Stimulated activated CD8-positive, alpha-beta memory T cell treated with anti-CD3 and anti-CD28 coated beads, Interleukin-2, amount 100 ng/mL, for 48 hours (primary cell): ENCODE results near the gene HS3ST4.

Experiments
- DNase-seq, 2 donors: peaks; one replicate each; pipeline ENCODE4 v3.0.0-alpha.2; 2020; ENCODE audit warnings: low read depth in 2 of 2

HS3ST4 gene

DNA sequence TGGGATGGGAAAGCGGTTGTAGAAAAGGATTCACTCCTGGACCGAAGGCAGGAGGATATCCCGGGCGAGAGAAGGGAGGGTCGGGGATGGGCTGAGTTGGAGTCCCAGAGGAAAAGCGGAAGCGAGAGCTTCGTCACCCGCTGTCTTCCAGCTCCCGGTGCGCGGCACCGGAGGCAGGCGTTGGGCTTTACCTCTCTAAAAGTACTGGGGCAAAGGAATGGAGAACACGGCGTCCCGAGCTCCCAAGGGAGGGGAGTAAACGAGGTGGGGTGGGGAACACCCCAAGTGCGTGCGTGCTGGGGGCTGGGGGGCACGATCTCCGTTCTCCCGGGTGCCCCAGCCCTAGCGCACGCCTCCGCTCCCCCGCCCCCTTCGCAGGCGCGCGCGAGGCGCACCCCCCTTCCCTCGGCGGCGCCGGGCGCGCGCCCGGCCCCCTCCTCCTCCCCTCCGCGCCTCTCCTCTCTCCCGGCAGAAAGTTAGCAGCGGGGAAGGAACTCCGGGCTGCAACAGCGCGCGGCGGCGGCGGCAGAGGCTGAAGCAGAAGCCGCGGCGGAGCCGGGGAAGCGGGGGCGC, at the start of gene HS3ST4:
HS3ST4 (plus strand) TSS at position 441 of the 573 bp plus-strand sequence.
- DNase-seq, result no peak

DNA sequence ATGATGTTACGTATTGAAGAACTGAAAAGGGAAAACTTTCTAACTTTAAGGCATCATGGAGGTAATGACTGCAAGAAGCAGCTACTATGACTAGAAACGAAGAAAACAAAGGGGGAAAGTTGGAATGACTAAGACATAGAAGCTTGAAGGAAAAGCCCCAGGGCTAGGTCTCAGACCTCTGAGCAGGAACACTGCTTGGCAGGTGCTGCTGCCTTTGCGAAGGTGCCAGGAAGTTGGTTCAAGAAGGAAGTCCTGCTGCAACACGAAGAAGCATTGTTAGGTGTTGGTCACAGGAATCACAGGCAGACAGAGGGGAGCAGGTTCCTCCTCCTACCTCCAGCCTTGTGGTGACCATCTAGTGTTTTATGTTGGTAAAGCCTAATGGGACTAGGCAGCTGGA, 48.1 kb upstream of the HS3ST4 start:
- no peak for DNase-seq

DNA sequence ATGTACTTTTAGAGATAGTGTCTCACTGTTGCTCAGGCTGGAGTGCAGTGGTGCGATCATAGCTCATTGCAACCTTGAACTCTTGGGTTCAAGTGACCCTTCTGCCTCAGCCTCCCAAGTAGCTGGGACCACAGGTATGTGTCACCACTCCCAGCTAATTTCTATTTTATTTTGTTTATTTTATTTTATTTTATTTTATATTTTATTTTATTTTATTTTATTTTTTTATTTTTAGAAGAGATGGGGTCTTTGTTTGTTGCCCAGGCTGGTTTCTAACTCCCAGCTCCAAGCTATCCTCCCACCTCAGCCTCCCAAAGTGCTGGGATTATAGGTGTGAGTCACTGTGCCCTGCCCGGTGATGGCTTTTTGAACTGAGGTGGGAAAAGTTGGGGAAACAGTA, 35.1 kb upstream of the HS3ST4 start:
- no peak for DNase-seq

DNA sequence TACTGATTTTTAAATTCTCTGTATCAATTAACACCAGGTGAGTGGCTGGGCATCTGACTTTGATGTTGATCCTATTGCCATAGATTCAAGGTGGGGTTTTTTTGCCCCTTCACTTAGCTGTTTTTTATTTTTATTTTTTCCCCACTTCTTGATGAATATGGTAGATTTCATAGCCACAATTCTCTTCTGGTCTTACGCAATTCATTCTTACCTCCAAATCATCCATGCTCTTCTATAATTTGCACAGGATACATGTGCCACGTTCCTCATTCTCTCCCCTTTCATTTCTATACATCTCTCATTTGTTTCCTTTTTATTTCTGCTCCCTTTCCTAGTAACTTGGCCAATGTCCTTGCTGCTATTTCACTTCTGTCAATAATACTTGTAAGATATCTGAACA, 14.9 kb upstream of the HS3ST4 start:
- DNase-seq, result no peak

DNA sequence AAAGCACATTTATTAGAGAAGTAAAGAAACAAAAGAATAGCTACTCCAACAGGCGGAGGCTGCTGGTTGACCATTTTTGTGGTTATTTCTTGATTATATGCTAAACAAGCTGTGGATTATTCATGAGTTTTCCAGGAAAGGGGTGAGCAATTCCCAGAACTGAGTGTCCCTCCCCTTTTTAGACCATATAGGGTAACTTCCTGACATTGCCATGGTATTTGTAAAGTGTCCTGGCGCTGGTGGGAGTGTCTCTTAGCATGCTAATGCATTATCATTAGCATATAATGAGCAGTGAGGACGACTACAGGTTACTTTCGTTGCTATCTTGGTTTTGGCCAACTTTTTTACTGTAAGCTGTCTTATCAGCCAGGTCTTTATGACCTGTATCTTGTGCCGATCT, 12.2 kb upstream of the HS3ST4 start:
- DNase-seq, result no peak

DNA sequence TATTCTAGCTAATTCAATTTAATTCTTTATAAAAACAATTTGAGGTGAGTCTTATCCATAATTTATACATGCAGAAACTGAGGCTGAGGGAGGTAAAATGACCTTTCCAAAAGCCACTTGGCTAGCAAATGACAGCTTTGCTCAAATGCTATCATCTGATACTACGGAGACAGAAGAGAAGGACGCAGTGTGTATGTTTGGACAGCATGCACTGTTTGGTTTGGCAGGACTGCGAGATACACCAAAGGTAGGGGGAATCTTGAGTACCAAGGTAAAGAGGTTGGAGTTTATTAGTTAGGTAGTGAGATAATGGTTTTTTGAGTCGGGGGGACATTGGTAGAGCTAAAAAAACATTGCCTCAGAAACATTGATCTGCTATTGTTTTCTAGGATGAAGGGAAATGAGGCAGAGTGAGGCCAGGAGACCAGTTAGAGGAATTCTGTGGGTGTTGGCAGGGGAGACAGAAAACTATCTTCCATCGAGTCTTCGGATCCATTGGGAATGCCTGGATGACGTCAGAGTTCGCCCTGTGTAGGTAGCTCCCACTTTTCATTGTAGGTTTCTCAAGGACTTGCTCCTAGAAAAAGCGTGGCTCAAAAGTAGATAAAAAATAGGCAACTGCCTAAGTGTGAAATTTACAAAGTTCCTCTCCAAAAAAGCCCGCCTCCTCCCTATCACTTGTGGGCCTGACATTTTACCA, 2.5 kb upstream of the HS3ST4 start:
- DNase-seq, result no peak

DNA sequence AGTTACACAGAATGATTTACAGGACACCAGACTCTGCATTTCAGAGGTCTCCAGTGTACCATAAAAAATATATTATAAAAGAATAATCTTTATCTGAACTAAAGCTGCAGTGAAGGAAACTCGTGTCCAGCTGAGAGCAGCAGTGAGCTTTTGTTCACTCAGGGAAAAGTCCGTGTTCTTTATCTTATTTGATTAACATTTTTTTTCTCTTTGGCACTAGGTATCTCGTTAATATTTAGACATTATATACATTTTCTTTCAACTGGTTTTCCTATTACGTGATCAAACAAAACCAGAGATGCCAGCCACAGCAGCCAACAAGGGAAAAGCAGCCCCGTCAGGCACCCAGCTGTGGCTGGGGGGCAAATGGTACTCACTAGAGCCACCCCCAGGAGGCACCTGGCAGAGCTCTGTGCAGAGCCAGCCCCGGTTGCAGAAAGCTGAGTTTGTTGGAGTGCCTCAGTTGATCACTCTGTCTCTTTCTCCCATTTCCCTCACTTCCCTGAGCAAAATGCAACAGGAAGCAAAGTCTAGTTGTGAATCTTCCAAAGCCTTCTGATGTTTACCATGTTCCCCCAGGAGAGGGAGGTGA, 1.1 kb upstream of the HS3ST4 start:
- DNase-seq, result no peak

DNA sequence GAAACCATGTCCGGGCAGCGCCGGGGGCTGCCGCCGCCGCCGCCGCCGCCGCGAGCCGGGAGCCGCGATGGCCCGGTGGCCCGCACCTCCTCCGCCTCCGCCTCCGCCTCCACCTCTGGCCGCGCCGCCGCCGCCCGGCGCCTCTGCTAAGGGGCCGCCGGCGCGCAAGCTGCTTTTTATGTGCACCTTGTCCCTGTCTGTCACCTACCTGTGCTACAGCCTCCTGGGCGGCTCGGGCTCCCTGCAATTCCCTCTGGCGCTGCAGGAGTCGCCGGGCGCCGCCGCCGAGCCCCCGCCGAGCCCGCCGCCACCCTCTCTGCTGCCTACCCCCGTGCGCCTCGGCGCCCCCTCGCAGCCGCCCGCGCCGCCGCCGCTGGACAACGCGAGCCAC, 587 bp downstream of the HS3ST4 start:
- DNase-seq, result no peak

DNA sequence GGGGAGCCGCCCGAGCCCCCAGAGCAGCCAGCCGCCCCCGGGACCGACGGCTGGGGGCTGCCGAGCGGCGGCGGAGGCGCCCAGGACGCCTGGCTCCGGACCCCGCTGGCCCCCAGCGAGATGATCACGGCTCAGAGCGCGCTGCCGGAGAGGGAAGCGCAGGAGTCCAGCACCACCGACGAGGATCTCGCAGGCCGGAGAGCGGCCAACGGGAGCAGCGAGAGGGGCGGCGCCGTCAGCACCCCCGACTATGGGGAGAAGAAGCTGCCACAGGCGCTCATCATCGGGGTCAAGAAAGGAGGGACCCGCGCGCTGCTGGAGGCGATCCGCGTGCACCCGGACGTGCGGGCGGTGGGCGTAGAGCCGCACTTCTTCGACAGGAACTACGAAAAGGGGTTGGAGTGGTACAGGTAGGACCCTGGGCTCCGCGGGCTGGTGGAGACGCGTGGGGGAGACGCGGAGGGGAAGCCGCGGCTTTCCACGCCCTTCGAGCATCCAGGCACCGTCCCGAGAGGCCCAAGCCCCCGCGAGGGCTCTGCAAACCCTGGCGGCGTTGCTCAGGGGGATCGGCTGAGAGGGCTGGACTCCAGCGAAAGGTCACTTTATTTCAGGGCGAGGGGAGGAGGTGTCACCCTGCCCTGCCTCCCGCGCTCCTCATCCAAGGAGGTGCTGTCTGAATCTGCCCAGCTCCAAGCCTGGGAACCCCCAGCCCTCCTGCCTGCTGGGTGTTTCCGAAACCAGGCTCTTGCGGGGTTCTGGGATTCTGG, 1.2 kb downstream of the HS3ST4 start:
- no peak for DNase-seq

DNA sequence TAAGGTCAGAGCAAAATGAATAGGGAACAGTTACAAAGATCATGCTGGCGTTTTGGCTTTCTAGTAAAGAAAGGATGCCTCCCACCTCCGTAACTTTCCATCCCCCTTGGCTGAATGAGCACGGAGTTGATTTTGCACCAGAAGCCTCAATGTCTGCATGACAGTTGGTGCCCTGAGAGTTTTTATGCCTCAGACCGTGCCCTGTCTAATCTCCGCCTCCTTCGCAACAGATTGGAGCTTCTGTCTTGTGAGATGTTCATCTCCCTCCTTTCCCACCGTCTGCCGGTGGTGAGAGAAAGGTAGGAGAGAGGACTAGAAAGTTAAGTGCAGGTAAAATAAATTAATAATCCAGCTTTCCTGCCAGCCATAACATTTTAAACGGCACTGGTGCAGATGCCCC, 1.9 kb downstream of the HS3ST4 start:
- DNase-seq, result no peak

DNA sequence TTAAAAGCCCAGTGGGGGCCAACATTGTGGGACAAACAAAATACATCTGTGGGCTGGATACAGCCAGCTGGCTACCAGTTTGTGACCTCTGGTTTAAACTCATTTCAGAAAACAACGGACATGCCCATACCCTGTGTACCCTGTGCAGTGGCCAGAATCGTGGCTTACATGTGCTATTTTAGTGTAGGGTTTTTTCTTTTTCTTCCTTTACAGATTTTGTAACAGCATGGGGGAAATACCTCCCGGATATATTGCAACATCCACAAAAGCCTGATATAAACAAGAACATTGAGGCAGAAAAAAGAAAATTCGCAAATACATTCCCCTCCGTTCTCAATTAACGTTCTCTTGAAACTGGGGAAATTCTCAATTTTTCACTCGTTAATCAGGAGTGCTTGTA, 7.3 kb downstream of the HS3ST4 start:
- DNase-seq, result no peak

DNA sequence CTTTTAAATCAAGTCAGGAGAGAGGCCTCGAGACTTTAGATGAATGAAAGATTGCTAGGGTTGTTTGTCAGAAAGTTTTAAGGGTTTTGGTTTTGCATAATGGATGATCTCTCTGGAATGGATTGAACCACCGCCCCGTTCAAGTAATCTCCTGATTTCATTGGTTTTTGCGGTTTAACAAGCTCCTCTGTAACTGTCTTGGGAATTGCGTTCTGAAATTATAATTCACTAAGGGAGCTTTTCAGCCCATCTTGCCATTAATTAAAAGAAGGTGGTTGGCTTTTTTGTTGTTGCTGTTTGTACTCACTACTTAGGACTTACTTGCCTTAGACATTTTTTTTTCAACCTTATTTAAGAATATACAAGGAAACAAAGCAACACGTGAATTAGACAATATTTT, 8.8 kb downstream of the HS3ST4 start:
- DNase-seq, result no peak

DNA sequence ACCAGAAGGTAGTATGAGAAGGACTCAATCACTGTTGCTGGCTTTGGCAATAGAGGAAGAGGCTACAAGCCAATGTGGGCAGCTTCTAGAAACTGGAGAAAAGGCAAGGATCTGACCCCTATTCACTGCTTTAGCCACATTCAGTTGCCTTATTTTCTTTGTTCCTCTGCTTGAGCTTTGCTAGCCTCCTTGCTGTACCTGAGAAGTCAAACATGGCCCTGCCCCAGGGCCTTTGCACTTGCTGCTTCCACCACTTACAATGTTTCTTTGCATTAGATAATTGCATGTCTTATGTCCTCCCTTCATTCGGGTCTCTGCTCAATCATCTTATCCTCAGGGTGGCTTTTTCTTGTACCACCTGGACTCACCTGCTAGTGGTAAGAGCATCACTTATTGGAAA, 15.8 kb downstream of the HS3ST4 start:
- no peak for DNase-seq

DNA sequence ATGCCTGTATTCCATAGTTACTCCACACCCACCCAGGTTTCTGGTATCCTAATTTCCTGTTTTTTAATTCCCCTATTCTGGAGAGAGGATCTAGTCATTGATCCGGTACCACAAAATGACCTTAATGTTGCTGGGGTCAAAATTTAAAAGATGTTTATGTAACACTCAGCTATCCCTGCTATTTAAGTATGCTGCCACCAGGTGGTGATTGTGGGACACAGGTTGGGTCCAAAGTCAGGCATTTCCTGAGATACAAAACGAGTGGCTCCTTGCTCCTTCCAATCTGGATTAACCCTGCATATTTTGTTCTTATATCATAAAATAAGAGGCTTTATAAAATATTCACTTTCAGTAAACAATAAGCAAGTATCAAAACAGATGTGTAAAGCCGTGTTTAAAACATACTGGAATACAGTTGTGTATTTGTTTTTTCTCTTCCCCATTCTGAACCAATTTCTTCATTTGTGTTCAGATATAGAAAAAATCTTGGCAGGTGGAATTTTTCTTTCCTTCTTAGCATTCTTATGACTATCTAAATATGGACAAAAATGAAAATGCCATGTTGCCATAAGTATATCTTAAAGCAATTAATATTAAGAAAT, 16.3 kb downstream of the HS3ST4 start:
- peak in 1 of 2 donors; percentile 3 for DNase-seq

DNA sequence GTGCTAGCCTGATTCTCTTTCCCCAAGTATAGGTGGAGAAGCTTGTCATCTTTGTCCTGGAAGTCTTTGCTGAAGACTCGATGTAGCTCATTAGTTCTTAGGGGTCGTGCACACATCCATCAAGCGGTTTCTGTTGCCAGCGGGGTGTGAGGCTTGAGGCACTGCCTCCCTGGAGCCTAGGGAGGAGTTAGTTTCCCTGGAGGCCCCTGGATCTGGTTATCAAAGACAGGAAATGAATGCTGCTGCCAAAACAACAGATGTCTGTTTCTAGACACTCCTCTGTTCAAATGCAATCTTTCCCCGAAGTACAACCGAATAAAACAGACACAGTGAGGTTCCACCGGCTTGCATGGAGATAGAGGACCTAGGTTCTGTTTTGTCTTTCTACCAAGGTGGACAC, 17.5 kb downstream of the HS3ST4 start:
- DNase-seq, result no peak

DNA sequence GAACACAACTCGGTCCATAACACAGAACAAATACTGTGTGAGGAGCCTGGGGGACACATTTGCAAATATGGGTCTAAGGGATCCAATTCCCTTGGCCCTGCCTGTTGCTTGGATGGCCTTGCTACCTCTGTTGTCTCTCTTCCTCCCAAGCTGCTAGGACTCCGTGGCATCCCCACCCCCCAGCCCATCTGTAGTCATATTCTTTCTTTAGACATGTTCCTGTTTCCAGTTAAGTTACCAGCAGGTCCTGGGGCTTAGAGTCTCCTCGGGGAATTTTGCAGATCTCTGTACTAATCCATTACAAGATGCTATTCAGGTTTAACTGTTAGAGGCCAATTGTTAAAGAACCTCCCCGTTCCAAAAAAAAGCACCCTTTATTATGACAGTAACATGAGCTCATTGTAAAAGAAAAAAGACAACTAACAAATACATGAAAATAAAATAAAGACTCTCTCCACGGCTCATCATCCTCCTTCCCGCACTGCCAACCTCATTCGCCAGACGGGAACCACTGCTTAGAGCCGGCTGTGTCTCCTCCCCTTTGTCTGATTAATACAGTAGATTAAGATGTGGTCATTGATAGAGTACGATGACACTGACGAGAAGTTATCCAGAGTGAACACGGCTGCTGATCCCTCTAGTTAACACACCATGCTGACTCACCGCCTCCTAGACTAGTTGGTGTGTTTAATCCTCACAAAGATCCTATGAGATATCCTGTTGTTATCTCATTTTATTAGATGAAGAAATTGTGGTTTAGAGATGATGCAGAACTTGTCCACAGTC, 22.2 kb downstream of the HS3ST4 start:
- DNase-seq, result no peak

DNA sequence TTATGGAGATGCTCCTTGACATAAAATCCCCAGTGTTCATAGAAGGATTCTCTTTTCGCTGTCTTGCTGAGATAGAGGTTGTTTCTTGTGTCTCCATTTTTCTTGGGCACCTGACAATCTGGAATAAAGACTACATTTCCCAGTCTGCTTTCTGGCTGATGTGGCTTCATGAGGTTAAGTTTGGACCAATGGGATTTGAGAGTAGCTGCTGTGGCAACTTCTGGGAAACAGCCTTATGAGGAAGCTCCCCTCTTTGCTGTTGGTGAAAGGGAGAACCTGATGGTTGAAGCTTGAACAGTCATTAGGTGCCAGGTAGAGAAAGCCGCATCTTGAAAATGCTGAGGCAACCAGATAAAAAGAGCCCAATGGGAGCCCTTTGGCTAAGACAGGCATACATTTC, 24.4 kb downstream of the HS3ST4 start:
- DNase-seq, result no peak

DNA sequence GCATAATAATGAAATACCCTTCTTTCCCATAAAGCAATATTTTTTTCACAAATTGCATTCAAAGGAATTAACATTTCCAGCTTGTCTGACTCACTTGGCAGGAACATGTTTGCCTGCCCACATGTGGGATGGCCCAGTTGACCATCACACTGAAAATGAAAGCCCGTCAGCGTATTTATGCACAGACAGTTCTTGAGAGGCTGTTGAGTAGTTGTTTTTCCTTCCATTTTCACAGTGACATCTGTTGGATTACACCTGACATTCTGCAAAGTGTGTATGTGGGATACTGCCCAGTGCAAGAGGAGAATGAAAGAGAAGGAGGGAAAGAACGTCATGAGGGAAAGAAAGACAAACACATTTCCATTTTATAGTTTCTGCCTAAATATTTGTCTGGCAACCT, 29.7 kb downstream of the HS3ST4 start:
- no peak for DNase-seq

DNA sequence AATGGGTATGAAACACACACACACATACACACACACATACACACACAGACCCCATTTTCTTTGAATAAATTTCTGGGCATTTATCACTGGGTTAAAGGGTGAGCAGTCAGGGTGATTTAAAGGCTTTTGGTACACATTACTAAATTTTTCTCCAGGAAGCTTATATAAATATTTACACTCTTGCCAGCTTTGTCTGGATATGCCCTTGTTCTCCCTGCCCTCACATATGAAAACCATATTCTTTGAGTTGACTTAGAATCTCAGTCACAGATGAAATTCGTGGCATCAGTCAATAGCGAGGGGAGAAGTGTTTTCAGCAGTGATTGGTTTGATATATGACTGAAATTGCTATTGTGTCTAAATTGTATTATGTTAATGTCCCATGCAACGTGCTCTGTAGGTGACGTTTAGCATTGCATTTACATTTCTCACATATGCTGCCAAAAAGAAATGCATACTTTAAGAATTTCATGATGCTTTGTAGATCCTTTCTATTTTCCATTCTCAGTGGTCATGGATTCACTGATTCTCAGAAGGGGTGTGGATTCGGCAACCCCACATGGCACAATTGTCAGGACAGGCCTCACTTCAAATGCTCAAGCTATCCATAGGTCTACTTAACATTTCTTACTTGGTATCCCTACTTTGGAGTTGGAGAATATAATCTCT, 34.8 kb downstream of the HS3ST4 start:
- no peak for DNase-seq

DNA sequence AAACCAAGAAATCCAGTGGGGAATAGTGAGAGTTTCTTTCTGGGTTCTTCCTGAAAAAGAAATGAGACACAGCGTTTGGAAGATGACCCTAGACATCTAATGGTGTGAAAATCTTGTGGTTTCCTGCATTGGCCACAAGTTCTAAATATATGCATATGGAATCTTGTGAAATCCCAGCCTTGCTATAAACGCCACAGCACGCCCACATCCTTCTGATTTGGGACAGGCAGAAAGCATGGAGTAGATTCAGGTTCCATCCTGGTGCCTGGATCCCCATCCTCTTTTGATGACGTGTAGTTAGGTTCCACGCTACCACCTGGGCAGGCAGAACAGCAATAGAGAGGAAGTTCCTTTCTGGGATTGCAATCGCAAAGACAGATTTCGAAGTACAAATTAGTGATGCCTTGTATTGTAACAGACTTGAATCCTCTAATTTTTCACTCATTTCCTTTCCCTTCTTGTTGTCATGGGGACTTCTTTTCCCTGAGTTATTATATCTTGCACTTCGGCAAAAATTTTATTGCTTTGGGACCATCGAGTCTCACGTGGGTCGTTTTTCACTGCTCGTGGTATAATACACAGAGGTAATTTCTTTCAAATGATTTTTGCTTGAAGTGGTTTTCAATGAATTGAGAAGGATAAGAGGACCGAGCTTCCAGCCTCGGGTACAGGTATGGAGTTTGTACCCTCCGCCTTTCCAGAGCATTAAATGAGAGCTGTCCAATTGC, 37.6 kb downstream of the HS3ST4 start:
- DNase-seq, result no peak
